Natural killer cell treated with Interleukin-12 subunit alpha and Interleukin-12 subunit beta and Interleukin-15 and Interleukin-18, amount 100 ng/mL, for 72 hours (primary cell): Measurements from ENCODE around the gene FLRT3. TPM values are rescaled to one million over a fixed set of nuclear protein-coding genes. Genes with fewer than 3 reads are reported as not detected.

Experiments used
- ATAC-seq, 2 donors: fragments of 150-1000 bp; cut with Tn5 transposase in 1 of 2; sonication (Bioruptor Pico), chemical (Tn5 transposase) in 1 of 2; 2 replicates each; pipeline ENCODE4 v1.10.0; 2021
- DNase-seq: peaks from one replicate; pipeline ENCODE4 v3.0.0; 2022; ENCODE audit warnings: low spot score
- H3K27ac Mint-ChIP-seq, 2 donors: 1 replicate in 1 of 2; 2 replicates in 1 of 2; pipeline ENCODE4 v1.8.0; 2022; ENCODE audit warnings: mixed read lengths in 2 of 2, mild to moderate bottlenecking in 1 of 2, moderate library complexity in 1 of 2
- H3K27me3 Mint-ChIP-seq, 2 donors: 1 replicate in 1 of 2; 2 replicates in 1 of 2; pipeline ENCODE4 v1.8.0; 2022; ENCODE audit warnings: mixed read lengths in 2 of 2
- H3K36me3 Mint-ChIP-seq: one replicate; pipeline ENCODE4 v1.8.0; 2022; ENCODE audit warnings: mixed read lengths
- H3K4me1 Mint-ChIP-seq, 2 donors: 1 replicate in 1 of 2; 2 replicates in 1 of 2; pipeline ENCODE4 v1.8.0; 2022; ENCODE audit warnings: low read depth in 2 of 2, mixed read lengths in 2 of 2, mild to moderate bottlenecking in 1 of 2
- H3K4me3 Mint-ChIP-seq: one replicate; pipeline ENCODE4 v1.8.0; 2022; ENCODE audit warnings: mixed read lengths
- H3K9me3 Mint-ChIP-seq: 2 replicates; pipeline ENCODE4 v1.8.0; 2022; ENCODE audit warnings: mixed read lengths
- total RNA-seq, 2 donors: library from RNA; stranded (reverse); gene quantifications; one replicate each; pipeline ENCODE4 v1.2.3, GENCODE V29; 2022

The FLRT3 gene
- total RNA-seq, 2 donors from 2014 or later = not detected

GRCh38 chr20:14342918-14343317 is 5.5 kb upstream of the FLRT3 start:
- H3K27me3 Mint-ChIP-seq = no peaks in the 10 kb centered on the region
- no peaks in the 10 kb centered on the region for H3K4me1 Mint-ChIP-seq
- H3K9me3 Mint-ChIP-seq = peaks cover 10% of the 10 kb centered on the region
- H3K4me3 Mint-ChIP-seq = no peak overlapping the region
- no peak overlapping the region for H3K27ac Mint-ChIP-seq
- no peak for ATAC-seq
- no peak for DNase-seq
- H3K36me3 Mint-ChIP-seq = no peaks in the 10 kb centered on the region

GRCh38 chr20:14341801-14342200 is 4.4 kb upstream of the FLRT3 start:
- Mint-ChIP-seq H3K27me3 (no peaks in the 10 kb centered on the region), H3K9me3 (peaks cover 7% of the 10 kb centered on the region), H3K36me3 (no peaks in the 10 kb centered on the region), H3K4me3 (no peak overlapping the region), H3K4me1 (no peaks in the 10 kb centered on the region), H3K27ac (no peak overlapping the region)
- ATAC-seq (no peak), DNase-seq (no peak)

- peaks cover 7% of the 10 kb centered on the region for H3K9me3 Mint-ChIP-seq
- DNase-seq = no peak
- H3K27me3 Mint-ChIP-seq = no peaks in the 10 kb centered on the region
- H3K4me1 Mint-ChIP-seq = no peaks in the 10 kb centered on the region
- no peak overlapping the region for H3K27ac Mint-ChIP-seq
- no peak for ATAC-seq
- no peak overlapping the region for H3K4me3 Mint-ChIP-seq
- H3K36me3 Mint-ChIP-seq = no peaks in the 10 kb centered on the region
Observed at GRCh38 chr20:14336686-14337085, 726 bp downstream of the FLRT3 start.

- Mint-ChIP-seq H3K4me3 (no peak overlapping the region), H3K36me3 (no peaks in the 10 kb centered on the region), H3K9me3 (peaks cover 6% of the 10 kb centered on the region), H3K27ac (no peak overlapping the region), H3K27me3 (no peaks in the 10 kb centered on the region), H3K4me1 (no peaks in the 10 kb centered on the region)
- DNase-seq (no peak), ATAC-seq (no peak)
Observed at GRCh38 chr20:14335052-14335451, 2.4 kb downstream of the FLRT3 start.

- Mint-ChIP-seq H3K4me1 (no peaks in the 10 kb centered on the region), H3K27ac (no peak overlapping the region), H3K27me3 (no peaks in the 10 kb centered on the region), H3K9me3 (peaks cover 3% of the 10 kb centered on the region), H3K4me3 (no peak overlapping the region), H3K36me3 (no peaks in the 10 kb centered on the region)
- ATAC-seq (no peak), DNase-seq (no peak)
Observed at GRCh38 chr20:14334306-14334930, 3.0 kb downstream of the FLRT3 start.

GRCh38 chr20:14333721-14334120 is 3.7 kb downstream of the FLRT3 start:
- DNase-seq = no peak
- Mint-ChIP-seq H3K4me3 (no peak overlapping the region), H3K27ac (no peak overlapping the region), H3K9me3 (peaks cover 3% of the 10 kb centered on the region), H3K36me3 (no peaks in the 10 kb centered on the region), H3K27me3 (no peaks in the 10 kb centered on the region), H3K4me1 (no peaks in the 10 kb centered on the region)
- no peak for ATAC-seq

- Mint-ChIP-seq H3K27me3 (no peaks in the 10 kb centered on the region), H3K36me3 (no peaks in the 10 kb centered on the region), H3K27ac (no peak overlapping the region), H3K4me3 (no peak overlapping the region), H3K9me3 (peaks cover 3% of the 10 kb centered on the region), H3K4me1 (no peaks in the 10 kb centered on the region)
- ATAC-seq = no peak
- no peak for DNase-seq
Observed at GRCh38 chr20:14332866-14333265, 4.5 kb downstream of the FLRT3 start.

GRCh38 chr20:14331646-14332045 is 5.8 kb downstream of the FLRT3 start:
- no peak for DNase-seq
- Mint-ChIP-seq H3K4me3 (no peak overlapping the region), H3K27ac (no peak overlapping the region), H3K36me3 (no peaks in the 10 kb centered on the region), H3K9me3 (peaks cover 3% of the 10 kb centered on the region), H3K4me1 (no peaks in the 10 kb centered on the region), H3K27me3 (no peaks in the 10 kb centered on the region)
- no peak for ATAC-seq

GRCh38 chr20:14319704-14320103 is 17.7 kb downstream of the FLRT3 start:
- Mint-ChIP-seq H3K4me3 (no peak overlapping the region), H3K27ac (no peak overlapping the region), H3K27me3 (no peaks in the 10 kb centered on the region), H3K36me3 (no peaks in the 10 kb centered on the region), H3K4me1 (no peaks in the 10 kb centered on the region), H3K9me3 (peaks cover 18% of the 10 kb centered on the region)
- no peak for DNase-seq
- no peak for ATAC-seq

- no peak overlapping the region for H3K4me3 Mint-ChIP-seq
- no peaks in the 10 kb centered on the region for H3K27me3 Mint-ChIP-seq
- ATAC-seq (no peak), DNase-seq (no peak)
- H3K9me3 Mint-ChIP-seq = peaks cover 7% of the 10 kb centered on the region
- H3K27ac Mint-ChIP-seq = no peak overlapping the region
- H3K4me1 Mint-ChIP-seq = no peaks in the 10 kb centered on the region
- no peaks in the 10 kb centered on the region for H3K36me3 Mint-ChIP-seq
Observed at GRCh38 chr20:14313341-14314020, 23.9 kb downstream of the FLRT3 start.

GRCh38 chr20:14312001-14312400 is 25.4 kb downstream of the FLRT3 start:
- no peak for DNase-seq
- Mint-ChIP-seq H3K36me3 (no peaks in the 10 kb centered on the region), H3K27me3 (no peaks in the 10 kb centered on the region), H3K4me1 (no peaks in the 10 kb centered on the region), H3K9me3 (peaks cover 8% of the 10 kb centered on the region), H3K4me3 (no peak overlapping the region), H3K27ac (no peak overlapping the region)
- ATAC-seq = no peak

GRCh38 chr20:14310977-14311627 is 26.3 kb downstream of the FLRT3 start:
- no peaks in the 10 kb centered on the region for H3K27me3 Mint-ChIP-seq
- no peaks in the 10 kb centered on the region for H3K4me1 Mint-ChIP-seq

GRCh38 chr20:14307956-14308355 is 29.5 kb downstream of the FLRT3 start:
- DNase-seq = no peak
- Mint-ChIP-seq H3K27me3 (no peaks in the 10 kb centered on the region), H3K36me3 (peaks cover 10% of the 10 kb centered on the region), H3K4me1 (no peaks in the 10 kb centered on the region), H3K9me3 (peaks cover 25% of the 10 kb centered on the region), H3K27ac (no peak overlapping the region), H3K4me3 (no peak overlapping the region)
- no peak for ATAC-seq

More at GRCh38 chr20:14310977-14311627, 26.3 kb downstream of the FLRT3 start:
- H3K27ac Mint-ChIP-seq = no peak overlapping the region
- peaks cover 4% of the 10 kb centered on the region for H3K9me3 Mint-ChIP-seq
- no peak for DNase-seq
- no peak for ATAC-seq
- H3K36me3 Mint-ChIP-seq = peaks cover 1% of the 10 kb centered on the region
- H3K4me3 Mint-ChIP-seq = no peak overlapping the region

GRCh38 chr20:14304472-14304871 is 32.9 kb downstream of the FLRT3 start:
- Mint-ChIP-seq H3K27me3 (no peaks in the 10 kb centered on the region), H3K36me3 (peaks cover 10% of the 10 kb centered on the region), H3K4me3 (no peak overlapping the region), H3K27ac (no peak overlapping the region), H3K4me1 (no peaks in the 10 kb centered on the region), H3K9me3 (peaks cover 25% of the 10 kb centered on the region)
- ATAC-seq (no peak), DNase-seq (no peak)
